ENCODE measurements around the gene DCBLD1. TPM values are rescaled to one million over a fixed set of nuclear protein-coding genes. Genes with fewer than 3 reads are reported as not detected.

The DCBLD1 gene
- total RNA-seq, 2 experiments from 2014 or later, result 0.08 TPM; not detected in 1

GRCh38 chr6:117477988-117478852 lies 4.3 kb upstream of the DCBLD1 start:
- Histone ChIP-seq H3K4me3 (ENCODE audit: low read depth, low read length, poor library complexity, severe bottlenecking) (no peak overlapping the region), H2AFZ (ENCODE audit: low read length) (no peak overlapping the region), H3K9me3 (ENCODE audit: low read length) (no peaks in the 10 kb centered on the region), H3K4me2 (ENCODE audit: low read length) (no peak overlapping the region), H3K4me1 (ENCODE audit: insufficient read depth, low read length, poor library complexity, severe bottlenecking) (no peaks in the 10 kb centered on the region), H3K36me3 (ENCODE audit: insufficient read depth, low read length) (no peaks in the 10 kb centered on the region), H3K27ac (ENCODE audit: low read depth, low read length, poor library complexity, severe bottlenecking) (no peak overlapping the region), H3K9me2 (ENCODE audit: insufficient read depth, low read length) (no peaks in the 10 kb centered on the region), H3K79me2 (ENCODE audit: insufficient read depth, low read depth, low read length) (no peaks in the 10 kb centered on the region), H4K20me1 (ENCODE audit: insufficient read depth, low read length) (no peaks in the 10 kb centered on the region)
- no TSS peak for BruUV-seq (replicated peaks)
- intact Hi-C loops (cut with micrococcal nuclease; ENCODE audit: unreplicated experiment), result no loop called here
- POLR2A ChIA-PET, result interaction anchor here (0.6 kb wide), 1 partner anchor 253 kb away, joined by 3 read pairs; no protein-coding TSS in a partner anchor
- TF ChIP-seq EZH2phosphoT487 (IDR thresholded peaks at IDR 0.05; ENCODE audit: borderline replicate concordance, low read depth, low read length), result no peak
- TF ChIP-seq, protein P1, sequence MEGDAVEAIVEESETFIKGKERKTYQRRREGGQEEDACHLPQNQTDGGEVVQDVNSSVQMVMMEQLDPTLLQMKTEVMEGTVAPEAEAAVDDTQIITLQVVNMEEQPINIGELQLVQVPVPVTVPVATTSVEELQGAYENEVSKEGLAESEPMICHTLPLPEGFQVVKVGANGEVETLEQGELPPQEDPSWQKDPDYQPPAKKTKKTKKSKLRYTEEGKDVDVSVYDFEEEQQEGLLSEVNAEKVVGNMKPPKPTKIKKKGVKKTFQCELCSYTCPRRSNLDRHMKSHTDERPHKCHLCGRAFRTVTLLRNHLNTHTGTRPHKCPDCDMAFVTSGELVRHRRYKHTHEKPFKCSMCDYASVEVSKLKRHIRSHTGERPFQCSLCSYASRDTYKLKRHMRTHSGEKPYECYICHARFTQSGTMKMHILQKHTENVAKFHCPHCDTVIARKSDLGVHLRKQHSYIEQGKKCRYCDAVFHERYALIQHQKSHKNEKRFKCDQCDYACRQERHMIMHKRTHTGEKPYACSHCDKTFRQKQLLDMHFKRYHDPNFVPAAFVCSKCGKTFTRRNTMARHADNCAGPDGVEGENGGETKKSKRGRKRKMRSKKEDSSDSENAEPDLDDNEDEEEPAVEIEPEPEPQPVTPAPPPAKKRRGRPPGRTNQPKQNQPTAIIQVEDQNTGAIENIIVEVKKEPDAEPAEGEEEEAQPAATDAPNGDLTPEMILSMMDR (conservative IDR thresholded peaks at IDR 0.05; ENCODE audit: low read length), result peak; percentile 30
- DNase-seq (ENCODE audit: low spot score), result peak; percentile 3
- CTCF ChIA-PET (ENCODE audit: unreplicated experiment), result no interaction called here

DNA sequence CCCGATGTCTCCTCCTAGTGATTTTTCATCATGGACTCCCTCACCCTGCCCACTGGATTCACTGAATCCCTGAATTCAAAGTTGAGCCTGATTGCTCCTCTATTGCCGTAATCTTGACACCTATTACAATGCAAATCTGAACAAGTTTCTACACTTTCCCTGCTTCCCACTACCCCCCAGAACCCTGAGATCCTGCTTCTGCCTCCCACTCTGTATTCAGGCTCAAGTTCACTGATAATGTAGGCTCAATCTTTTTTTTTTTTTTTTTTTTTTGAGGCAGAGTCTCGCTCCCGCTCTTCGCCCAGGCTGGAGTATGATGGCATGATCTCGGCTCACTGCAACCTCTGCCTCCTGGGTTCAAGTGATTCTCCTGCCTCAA lies 3.6 kb upstream of the DCBLD1 start:
- Histone ChIP-seq H2AFZ (ENCODE audit: low read length) (no peak overlapping the region), H3K79me2 (ENCODE audit: insufficient read depth, low read depth, low read length) (no peaks in the 10 kb centered on the region), H3K9me3 (ENCODE audit: low read length) (no peaks in the 10 kb centered on the region), H3K4me3 (ENCODE audit: low read depth, low read length, poor library complexity, severe bottlenecking) (no peak overlapping the region), H3K4me2 (ENCODE audit: low read length) (no peak overlapping the region), H3K9me2 (ENCODE audit: insufficient read depth, low read length) (no peaks in the 10 kb centered on the region), H4K20me1 (ENCODE audit: insufficient read depth, low read length) (no peaks in the 10 kb centered on the region), H3K36me3 (ENCODE audit: insufficient read depth, low read length) (no peaks in the 10 kb centered on the region), H3K27ac (ENCODE audit: low read depth, low read length, poor library complexity, severe bottlenecking) (no peak overlapping the region), H3K4me1 (ENCODE audit: insufficient read depth, low read length, poor library complexity, severe bottlenecking) (no peaks in the 10 kb centered on the region)
- intact Hi-C loops (cut with micrococcal nuclease; ENCODE audit: unreplicated experiment), result no loop called here
- no TSS peak for BruUV-seq (replicated peaks)
- no peak for DNase-seq (ENCODE audit: low spot score)
- ChIA-PET POLR2A (no interaction called here), CTCF (ENCODE audit: unreplicated experiment) (no interaction called here)
- TF ChIP-seq, protein P1 (conservative IDR thresholded peaks at IDR 0.05; ENCODE audit: low read length), result no peak
- TF ChIP-seq EZH2phosphoT487 (IDR thresholded peaks at IDR 0.05; ENCODE audit: borderline replicate concordance, low read depth, low read length), result no peak

GRCh38 chr6:117480651-117481050 lies 1.8 kb upstream of the DCBLD1 start:
- ChIA-PET CTCF (ENCODE audit: unreplicated experiment) (no interaction called here), POLR2A (no interaction called here)
- no peaks in the 10 kb centered on the region for H3K79me2 ChIP-seq (ENCODE audit: insufficient read depth, low read depth, low read length)
- no peaks in the 10 kb centered on the region for H3K9me2 ChIP-seq (ENCODE audit: insufficient read depth, low read length)
- no peak overlapping the region for H3K4me3 ChIP-seq (ENCODE audit: low read depth, low read length, poor library complexity, severe bottlenecking)
- intact Hi-C loops (cut with micrococcal nuclease; ENCODE audit: unreplicated experiment), result no loop called here
- H3K4me1 ChIP-seq (ENCODE audit: insufficient read depth, low read length, poor library complexity, severe bottlenecking), result no peaks in the 10 kb centered on the region
- H3K27ac ChIP-seq (ENCODE audit: low read depth, low read length, poor library complexity, severe bottlenecking), result no peak overlapping the region
- no peak for DNase-seq (ENCODE audit: low spot score)
- no peak overlapping the region for H3K4me2 ChIP-seq (ENCODE audit: low read length)
- TF ChIP-seq, protein P1 (conservative IDR thresholded peaks at IDR 0.05; ENCODE audit: low read length), result no peak
- no peak for TF ChIP-seq EZH2phosphoT487 (IDR thresholded peaks at IDR 0.05; ENCODE audit: borderline replicate concordance, low read depth, low read length)
- no peaks in the 10 kb centered on the region for H4K20me1 ChIP-seq (ENCODE audit: insufficient read depth, low read length)
- BruUV-seq (replicated peaks), result no TSS peak
- no peaks in the 10 kb centered on the region for H3K9me3 ChIP-seq (ENCODE audit: low read length)
- no peaks in the 10 kb centered on the region for H3K36me3 ChIP-seq (ENCODE audit: insufficient read depth, low read length)
- H2AFZ ChIP-seq (ENCODE audit: low read length), result no peak overlapping the region
